ENCODE data around the gene POLR2C. TPM values are rescaled to one million over a fixed set of nuclear protein-coding genes. Genes with fewer than 3 reads are reported as not detected.
A peak's percentile ranks its signal among the peaks of the same experiment; 100 is the strongest.
"Not testable (repeated sequence)": the region's sequence is repeated elsewhere in the genome, so short reads cannot be mapped to it uniquely, and the experiment has no call there.

Gene POLR2C
- total RNA-seq, 1 donor from 2014 or later: 48.1 TPM

DNA sequence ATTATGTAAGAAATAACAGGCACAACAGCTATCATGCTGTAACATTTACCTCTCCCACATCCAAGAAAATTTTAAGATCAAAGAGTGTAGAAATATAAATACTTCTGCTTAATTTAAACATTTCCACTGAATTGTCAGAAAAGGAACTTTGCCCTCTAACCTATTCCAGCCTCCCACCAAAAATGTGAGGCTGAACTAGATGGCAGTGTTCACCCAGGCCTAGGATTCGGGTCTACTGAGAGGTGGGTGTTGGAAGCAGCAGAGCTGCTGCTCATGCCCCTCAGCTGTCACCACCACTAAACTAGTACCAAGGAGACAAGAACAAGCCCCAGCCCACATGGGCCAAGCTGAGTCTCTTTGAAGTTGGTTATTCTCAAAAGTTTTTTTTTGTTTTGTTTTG, 26.6 kb upstream of the POLR2C start:
- Mint-ChIP-seq H3K27me3 (ENCODE audit: unreplicated experiment) (no peaks in the 10 kb centered on the region), H3K4me1 (ENCODE audit: low read depth, unreplicated experiment) (no peaks in the 10 kb centered on the region), H3K4me3 (ENCODE audit: unreplicated experiment) (no peak overlapping the region), H3K9me3 (ENCODE audit: unreplicated experiment) (no peaks in the 10 kb centered on the region), H3K27ac (ENCODE audit: unreplicated experiment) (no peak overlapping the region), H3K36me3 (ENCODE audit: unreplicated experiment) (peaks cover 11% of the 10 kb centered on the region)
- TF ChIP-seq, protein P1, sequence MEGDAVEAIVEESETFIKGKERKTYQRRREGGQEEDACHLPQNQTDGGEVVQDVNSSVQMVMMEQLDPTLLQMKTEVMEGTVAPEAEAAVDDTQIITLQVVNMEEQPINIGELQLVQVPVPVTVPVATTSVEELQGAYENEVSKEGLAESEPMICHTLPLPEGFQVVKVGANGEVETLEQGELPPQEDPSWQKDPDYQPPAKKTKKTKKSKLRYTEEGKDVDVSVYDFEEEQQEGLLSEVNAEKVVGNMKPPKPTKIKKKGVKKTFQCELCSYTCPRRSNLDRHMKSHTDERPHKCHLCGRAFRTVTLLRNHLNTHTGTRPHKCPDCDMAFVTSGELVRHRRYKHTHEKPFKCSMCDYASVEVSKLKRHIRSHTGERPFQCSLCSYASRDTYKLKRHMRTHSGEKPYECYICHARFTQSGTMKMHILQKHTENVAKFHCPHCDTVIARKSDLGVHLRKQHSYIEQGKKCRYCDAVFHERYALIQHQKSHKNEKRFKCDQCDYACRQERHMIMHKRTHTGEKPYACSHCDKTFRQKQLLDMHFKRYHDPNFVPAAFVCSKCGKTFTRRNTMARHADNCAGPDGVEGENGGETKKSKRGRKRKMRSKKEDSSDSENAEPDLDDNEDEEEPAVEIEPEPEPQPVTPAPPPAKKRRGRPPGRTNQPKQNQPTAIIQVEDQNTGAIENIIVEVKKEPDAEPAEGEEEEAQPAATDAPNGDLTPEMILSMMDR (IDR thresholded peaks at IDR 0.05; ENCODE audit: partially characterized antibody, unreplicated experiment): no peak
- DNase-seq: no peak

DNA sequence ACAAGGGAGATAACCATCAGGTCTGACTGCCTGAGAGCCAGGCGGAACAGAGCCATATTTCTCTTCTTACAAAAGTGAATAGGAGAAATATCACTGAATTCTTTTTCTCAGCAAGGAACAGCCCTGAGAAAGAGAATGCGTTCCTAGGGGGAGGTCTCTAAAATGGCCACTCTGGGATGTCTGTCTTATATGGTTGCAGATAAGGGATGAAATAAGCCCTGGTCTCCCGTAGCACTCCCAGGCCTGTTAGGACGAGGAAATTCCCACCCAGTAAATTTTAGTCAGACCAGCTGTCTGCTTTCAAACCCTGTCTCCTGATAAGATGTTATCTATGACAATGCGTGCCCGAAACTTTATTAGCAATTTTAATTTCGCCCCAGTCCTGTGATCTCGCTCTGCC, 22.5 kb upstream of the POLR2C start:
- peaks cover 11% of the 10 kb centered on the region for H3K36me3 Mint-ChIP-seq (ENCODE audit: unreplicated experiment)
- not testable (repeated sequence) for H3K4me3 Mint-ChIP-seq (ENCODE audit: unreplicated experiment); H3K27me3 Mint-ChIP-seq (ENCODE audit: unreplicated experiment); H3K4me1 Mint-ChIP-seq (ENCODE audit: low read depth, unreplicated experiment); H3K27ac Mint-ChIP-seq (ENCODE audit: unreplicated experiment); DNase-seq; H3K9me3 Mint-ChIP-seq (ENCODE audit: unreplicated experiment)

DNA sequence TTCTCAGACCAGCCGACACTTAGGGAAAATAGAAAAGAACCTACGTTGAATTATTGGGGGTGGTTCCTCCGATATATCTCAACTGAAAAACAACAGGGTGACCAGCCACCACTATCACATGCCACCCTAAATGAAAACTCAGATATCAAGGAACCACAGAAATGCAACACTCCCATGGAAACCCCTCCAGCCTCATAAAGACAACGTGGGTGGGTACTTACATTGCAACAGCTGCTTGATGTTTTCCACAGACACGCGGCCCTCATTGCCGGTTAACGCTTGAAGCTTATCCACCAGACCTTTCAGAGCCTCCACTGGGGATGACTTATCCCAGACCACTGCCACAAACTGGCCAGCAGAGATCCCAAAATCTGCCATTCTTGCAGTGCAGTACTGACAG, 21.9 kb upstream of the POLR2C start:
- H3K4me3 Mint-ChIP-seq (ENCODE audit: unreplicated experiment); H3K27me3 Mint-ChIP-seq (ENCODE audit: unreplicated experiment): not testable (repeated sequence)

DNA sequence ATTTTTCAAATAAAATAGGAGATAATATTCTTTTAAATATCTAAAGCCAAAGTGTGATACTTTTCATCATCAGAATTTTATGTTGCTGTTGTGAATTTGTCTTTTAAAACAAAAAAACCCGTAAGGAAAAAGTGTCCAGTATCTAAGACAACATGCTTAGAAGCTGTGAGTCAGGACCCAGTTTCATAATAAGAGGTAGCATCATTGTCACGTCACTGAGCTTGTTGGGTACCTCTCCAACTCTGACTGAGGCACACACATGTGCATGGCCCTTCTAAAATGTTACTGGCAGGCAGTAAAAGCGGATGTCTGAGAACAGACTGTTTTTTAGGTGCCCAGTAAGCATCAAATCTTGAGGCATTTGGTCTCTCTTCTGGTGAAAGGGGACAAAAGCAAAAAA, 17.8 kb upstream of the POLR2C start:
- no peak for DNase-seq
- H3K4me3 Mint-ChIP-seq (ENCODE audit: unreplicated experiment): peak overlapping the region; percentile 32
- peaks cover 10% of the 10 kb centered on the region for H3K9me3 Mint-ChIP-seq (ENCODE audit: unreplicated experiment)
- H3K27ac Mint-ChIP-seq (ENCODE audit: unreplicated experiment): no peak overlapping the region
- TF ChIP-seq, protein P1 (IDR thresholded peaks at IDR 0.05; ENCODE audit: partially characterized antibody, unreplicated experiment): no peak
- H3K36me3 Mint-ChIP-seq (ENCODE audit: unreplicated experiment): peaks cover 9% of the 10 kb centered on the region
- peaks cover 9% of the 10 kb centered on the region for H3K4me1 Mint-ChIP-seq (ENCODE audit: low read depth, unreplicated experiment)
- peaks cover 4% of the 10 kb centered on the region for H3K27me3 Mint-ChIP-seq (ENCODE audit: unreplicated experiment)

More for the DNA sequence above, 21.9 kb upstream of the POLR2C start:
- peaks cover 11% of the 10 kb centered on the region for H3K36me3 Mint-ChIP-seq (ENCODE audit: unreplicated experiment)
- not testable (repeated sequence) for DNase-seq; H3K9me3 Mint-ChIP-seq (ENCODE audit: unreplicated experiment); H3K4me1 Mint-ChIP-seq (ENCODE audit: low read depth, unreplicated experiment); H3K27ac Mint-ChIP-seq (ENCODE audit: unreplicated experiment)

DNA sequence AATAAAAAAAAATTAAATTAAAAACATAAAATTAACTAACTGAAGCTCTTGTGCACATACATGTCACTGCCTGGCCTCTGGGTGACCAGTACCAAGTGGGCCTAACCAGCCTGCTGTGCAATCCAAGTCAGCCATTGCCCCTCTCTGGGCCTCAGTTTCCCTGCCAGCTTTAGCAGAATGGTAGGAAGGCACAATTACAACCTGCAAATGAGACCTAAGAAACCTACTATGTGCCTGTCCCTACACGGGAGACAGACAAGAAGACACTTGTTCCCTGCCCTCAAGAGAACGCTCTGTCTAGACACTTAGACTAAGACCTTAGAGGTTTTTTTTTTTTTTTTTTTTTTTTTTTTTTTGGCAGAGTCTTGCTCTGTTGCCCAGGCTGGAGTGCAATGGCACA, 17.0 kb upstream of the POLR2C start:
- Mint-ChIP-seq H3K9me3 (ENCODE audit: unreplicated experiment) (peaks cover 10% of the 10 kb centered on the region), H3K27ac (ENCODE audit: unreplicated experiment) (no peak overlapping the region), H3K36me3 (ENCODE audit: unreplicated experiment) (peaks cover under 1% of the 10 kb centered on the region), H3K27me3 (ENCODE audit: unreplicated experiment) (peaks cover 4% of the 10 kb centered on the region), H3K4me1 (ENCODE audit: low read depth, unreplicated experiment) (peaks cover 9% of the 10 kb centered on the region), H3K4me3 (ENCODE audit: unreplicated experiment) (no peak overlapping the region)
- TF ChIP-seq, protein P1 (IDR thresholded peaks at IDR 0.05; ENCODE audit: partially characterized antibody, unreplicated experiment): no peak
- DNase-seq: no peak

DNA sequence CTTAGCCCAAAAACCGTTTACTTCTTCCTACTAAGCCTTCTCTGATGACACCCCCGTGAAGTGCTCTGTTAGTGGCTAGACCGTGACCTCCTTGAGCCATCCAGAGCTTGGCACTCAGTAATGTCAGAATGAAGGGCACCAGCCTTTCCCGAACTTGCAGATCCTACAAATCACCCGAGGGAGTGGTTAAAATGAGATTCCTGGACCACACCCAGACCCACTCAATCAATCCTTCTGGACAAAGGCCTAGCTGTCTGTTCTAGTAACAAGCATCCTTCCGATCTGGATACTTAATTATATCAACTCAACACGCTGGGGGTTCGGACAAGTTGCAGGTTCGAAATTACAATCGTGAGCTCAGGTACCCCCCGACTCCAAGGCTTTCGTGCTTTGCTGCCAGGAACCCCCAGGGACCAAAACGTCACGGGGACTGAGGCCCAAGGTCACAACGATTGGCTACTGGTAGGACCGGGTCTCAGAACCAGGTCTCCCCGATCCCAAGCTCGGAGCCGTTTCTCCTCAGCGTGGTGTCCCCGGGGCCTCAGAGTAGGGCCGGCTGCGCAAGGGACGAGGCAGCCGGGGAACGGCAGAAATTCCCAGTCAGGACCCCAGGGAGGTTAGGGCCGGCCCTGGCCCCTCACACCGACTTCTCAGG, 15.8 kb upstream of the POLR2C start:
- peaks cover 4% of the 10 kb centered on the region for H3K27me3 Mint-ChIP-seq (ENCODE audit: unreplicated experiment)
- peak overlapping the region; percentile 97 for H3K27ac Mint-ChIP-seq (ENCODE audit: unreplicated experiment)
- peaks cover 10% of the 10 kb centered on the region for H3K9me3 Mint-ChIP-seq (ENCODE audit: unreplicated experiment)
- TF ChIP-seq, protein P1 (IDR thresholded peaks at IDR 0.05; ENCODE audit: partially characterized antibody, unreplicated experiment): no peak
- peak; percentile 84 for DNase-seq
- H3K4me3 Mint-ChIP-seq (ENCODE audit: unreplicated experiment): peak overlapping the region; percentile 96
- H3K4me1 Mint-ChIP-seq (ENCODE audit: low read depth, unreplicated experiment): peaks cover 9% of the 10 kb centered on the region
- no peaks in the 10 kb centered on the region for H3K36me3 Mint-ChIP-seq (ENCODE audit: unreplicated experiment)
